Small intestine (tissue), 7 donors: Measurements from ENCODE around the gene SNRNP200. TPM values are rescaled to one million over a fixed set of nuclear protein-coding genes. Genes with fewer than 3 reads are reported as not detected.

Experiments
- DNase-seq, 2 donors: peaks; one replicate each; pipeline versions ENCODE4 v3.0.0 to v3.0.0-alpha.2; 2013
- FAIRE-seq: peaks from 2 replicates; lab custom pipeline; 2012; peaks lifted over from hg19 to GRCh38; lab: Jason Lieb, UNC
- H3K27ac ChIP-seq, 3 donors: one replicate each; pipeline ENCODE4 v1.5.1; 2013; ENCODE audit warnings: low read length in 2 of 3, mild to moderate bottlenecking in 2 of 3, control low read depth in 1 of 3, inconsistent platforms in 1 of 3, low read depth in 1 of 3, moderate library complexity in 1 of 3
- H3K27me3 ChIP-seq, 3 donors: one replicate each; pipeline ENCODE4 v1.6.1; 2013; ENCODE audit warnings: low read length in 3 of 3, inconsistent platforms in 1 of 3; ENCODE audit not compliant: control insufficient read depth in 3 of 3, insufficient read depth in 3 of 3
- H3K36me3 ChIP-seq, 3 donors: one replicate each; pipeline ENCODE4 v1.6.1; 2013; ENCODE audit warnings: low read length in 3 of 3, inconsistent platforms in 1 of 3, low read depth in 1 of 3, mild to moderate bottlenecking in 1 of 3, moderate library complexity in 1 of 3; ENCODE audit not compliant: control insufficient read depth in 3 of 3, insufficient read depth in 2 of 3
- H3K4me1 ChIP-seq, 3 donors: one replicate each; pipeline ENCODE4 v1.6.1; 2013; ENCODE audit warnings: low read length in 2 of 3, inconsistent platforms in 1 of 3, low read depth in 1 of 3, mild to moderate bottlenecking in 1 of 3, moderate library complexity in 1 of 3; ENCODE audit not compliant: control insufficient read depth in 3 of 3, insufficient read depth in 2 of 3
- H3K4me3 ChIP-seq, 3 donors: one replicate each; pipeline ENCODE4 v1.5.1; 2013; ENCODE audit warnings: low read length in 3 of 3, control low read depth in 1 of 3, inconsistent platforms in 1 of 3, low read depth in 1 of 3, mild to moderate bottlenecking in 1 of 3, moderate library complexity in 1 of 3
- H3K9me3 ChIP-seq, 2 donors: one replicate each; pipeline ENCODE4 v1.6.1; 2013; ENCODE audit warnings: low read depth in 1 of 2, low read length in 1 of 2; ENCODE audit not compliant: control insufficient read depth in 2 of 2, insufficient read depth in 1 of 2
- WGBS, 3 donors: extraction: QIAGEN DNeasy Blood & Tissue Kit; methylation state at CpG; one replicate each; pipeline ENCODE4 v1.1.7; 2013; 5-methylcytosine and 5-hydroxymethylcytosine counted together
- polyA plus RNA-seq, 4 donors: library from polyadenylated mRNA; stranded (reverse) in 3 of 4; unstranded in 1 of 4; fragments of 200-250 nt in 3 of 4; fragments of 120-200 nt in 1 of 4; gene quantifications; one replicate each; pipeline versions ENCODE4 v1.2.1 to v1.2.3, GENCODE V29; 2013
- donor health status: healthy with polysubstance abuse.
- donor health status: control.
- donor health status: control.
- donor health status: Bipolar disorder and iron deficiency.
- donor health status: healthy.

The SNRNP200 gene
- polyA plus RNA-seq, 4 donors: 55.4 to 156 (median 66.9) TPM

DNA sequence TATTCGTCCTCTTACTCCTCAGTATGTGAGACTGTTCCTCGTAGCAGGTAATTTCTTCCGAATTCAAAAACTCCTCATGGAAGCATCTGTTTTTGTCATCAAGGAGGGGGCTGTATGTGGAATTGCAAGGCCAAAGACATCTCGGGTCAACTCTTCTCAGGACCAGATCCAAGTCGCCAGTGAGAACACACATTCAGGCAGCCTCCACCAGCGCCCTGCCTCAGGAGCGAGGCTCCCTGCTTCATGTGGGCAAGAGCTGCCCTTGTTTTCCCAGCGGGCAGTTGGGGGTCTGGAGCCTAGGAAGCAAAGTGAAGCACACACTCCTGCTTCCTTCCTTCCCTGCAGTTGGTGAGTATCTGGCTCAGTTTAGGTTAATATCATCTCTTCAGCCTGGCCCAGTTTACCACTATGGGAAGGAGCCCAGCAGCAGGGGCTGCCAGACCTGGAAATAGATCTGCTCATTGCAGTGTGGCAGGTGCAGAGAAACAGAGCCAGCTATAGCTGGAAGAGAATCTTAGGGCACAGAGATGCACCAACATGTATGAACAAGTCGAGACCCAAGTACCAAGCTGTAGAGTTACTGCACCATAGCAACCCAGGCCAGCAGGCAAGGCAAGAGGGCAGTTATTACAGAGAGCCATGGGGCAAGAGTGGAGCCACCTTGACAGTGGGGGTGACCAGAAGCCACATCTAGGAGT lies 64.9 kb downstream of the SNRNP200 start:
- Histone ChIP-seq H3K27me3 (no peaks in the 10 kb centered on the region), H3K9me3 (no peaks in the 10 kb centered on the region), H3K36me3 (peaks cover 0 to 30% (median 0%) of the 10 kb centered on the region in 3 donors), H3K4me3 (no peak overlapping the region), H3K4me1 (peaks cover 2 to 30% (median 5%) of the 10 kb centered on the region in 3 donors), H3K27ac (no peak overlapping the region)
- FAIRE-seq: no peak
- DNase-seq: no peak
- 89 to 94% (median 94%) methylated on average over 9 of the region's 9 CpGs for WGBS, 3 donors

- 94 to 96% (median 95%) methylated on average over 9 of the region's 9 CpGs for WGBS, 3 donors
- peaks cover 2 to 30% (median 5%) of the 10 kb centered on the region in 3 donors for H3K4me1 ChIP-seq
Measured at GRCh38 chr2:96239745-96240264, 65.5 kb downstream of the SNRNP200 start.

GRCh38 chr2:96239091-96239490 lies 66.3 kb downstream of the SNRNP200 start:
- 79 to 83% (median 80%) methylated on average over 3 of the region's 3 CpGs for WGBS, 3 donors
- DNase-seq (no peak), FAIRE-seq (no peak)
- H3K27me3 ChIP-seq: no peaks in the 10 kb centered on the region
- H3K27ac ChIP-seq: no peak overlapping the region
- H3K4me1 ChIP-seq: peaks cover 2 to 30% (median 5%) of the 10 kb centered on the region in 3 donors
- peaks cover 0 to 28% (median 0%) of the 10 kb centered on the region in 3 donors for H3K36me3 ChIP-seq
- no peak overlapping the region for H3K4me3 ChIP-seq
- no peaks in the 10 kb centered on the region for H3K9me3 ChIP-seq

More at GRCh38 chr2:96239745-96240264, 65.5 kb downstream of the SNRNP200 start:
- Histone ChIP-seq H3K4me3 (no peak overlapping the region), H3K27me3 (no peaks in the 10 kb centered on the region), H3K27ac (no peak overlapping the region), H3K36me3 (peaks cover 0 to 28% (median 0%) of the 10 kb centered on the region in 3 donors), H3K9me3 (no peaks in the 10 kb centered on the region)
- FAIRE-seq (no peak), DNase-seq (no peak)

GRCh38 chr2:96238266-96238665 lies 67.1 kb downstream of the SNRNP200 start:
- H3K36me3 ChIP-seq: peaks cover 0 to 26% (median 0%) of the 10 kb centered on the region in 3 donors
- WGBS, 3 donors: 23 to 63% (median 61%) methylated on average over 3 of the region's 3 CpGs
- FAIRE-seq: no peak

GRCh38 chr2:96236882-96237281 lies 68.5 kb downstream of the SNRNP200 start:
- 97 to 100% (median 100%) methylated on average over 1 of the region's 1 CpG for WGBS, 3 donors
- no peaks in the 10 kb centered on the region for H3K9me3 ChIP-seq
- DNase-seq (peak; percentile 84 to 87), FAIRE-seq (no peak)
- peaks cover 2 to 30% (median 5%) of the 10 kb centered on the region in 3 donors for H3K4me1 ChIP-seq
- peak overlapping the region in 1 of 3 donors; percentile 48 for H3K27ac ChIP-seq
- H3K36me3 ChIP-seq: peaks cover 0 to 25% (median 0%) of the 10 kb centered on the region in 3 donors
- no peak overlapping the region for H3K4me3 ChIP-seq
- H3K27me3 ChIP-seq: no peaks in the 10 kb centered on the region

More at GRCh38 chr2:96238266-96238665, 67.1 kb downstream of the SNRNP200 start:
- no peaks in the 10 kb centered on the region for H3K9me3 ChIP-seq
- H3K4me1 ChIP-seq: peaks cover 2 to 30% (median 5%) of the 10 kb centered on the region in 3 donors
- peak overlapping the region in 1 of 3 donors; percentile 39 for H3K27ac ChIP-seq
- DNase-seq: peak; percentile 78 to 84
- no peak overlapping the region for H3K4me3 ChIP-seq
- no peaks in the 10 kb centered on the region for H3K27me3 ChIP-seq

GRCh38 chr2:96233880-96234316 lies 71.4 kb downstream of the SNRNP200 start:
- H3K27ac ChIP-seq: peak overlapping the region in 1 of 3 donors; percentile 19
- DNase-seq: no peak
- WGBS, 3 donors: 84 to 89% (median 84%) methylated on average over 4 of the region's 4 CpGs
- peaks cover 0 to 25% (median 2%) of the 10 kb centered on the region in 3 donors for H3K4me1 ChIP-seq
- no peaks in the 10 kb centered on the region for H3K27me3 ChIP-seq
- no peak for FAIRE-seq
- H3K9me3 ChIP-seq: no peaks in the 10 kb centered on the region
- peaks cover 0 to 6% (median 0%) of the 10 kb centered on the region in 3 donors for H3K36me3 ChIP-seq
- H3K4me3 ChIP-seq: no peak overlapping the region

GRCh38 chr2:96233436-96233835 lies 71.9 kb downstream of the SNRNP200 start:
- Histone ChIP-seq H3K36me3 (peaks cover 0 to 6% (median 0%) of the 10 kb centered on the region in 3 donors), H3K27ac (no peak overlapping the region), H3K27me3 (no peaks in the 10 kb centered on the region), H3K4me3 (no peak overlapping the region), H3K9me3 (no peaks in the 10 kb centered on the region), H3K4me1 (peaks cover 0 to 20% (median 2%) of the 10 kb centered on the region in 3 donors)
- no peak for DNase-seq
- 88 to 96% (median 94%) methylated on average over 6 of the region's 6 CpGs for WGBS, 3 donors
- no peak for FAIRE-seq

- 92 to 96% (median 95%) methylated on average over 4 of the region's 4 CpGs for WGBS, 3 donors
- DNase-seq (no peak), FAIRE-seq (no peak)
- Histone ChIP-seq H3K27me3 (no peaks in the 10 kb centered on the region), H3K4me3 (no peak overlapping the region), H3K4me1 (no peaks in the 10 kb centered on the region), H3K9me3 (no peaks in the 10 kb centered on the region), H3K36me3 (peaks cover 0 to 6% (median 0%) of the 10 kb centered on the region in 3 donors), H3K27ac (no peak overlapping the region)
Measured at GRCh38 chr2:96231316-96231715, 74.0 kb downstream of the SNRNP200 start.
